K562 (cell line): Measurements from ENCODE around the gene RCE1. TPM values are rescaled to one million over a fixed set of nuclear protein-coding genes. Genes with fewer than 3 reads are reported as not detected.
A peak's percentile ranks its signal among the peaks of the same experiment; 100 is the strongest.

Source experiments
- ARID2 ChIP-seq: fragments of 450-650 bp; IDR thresholded peaks from 2 replicates; pipeline ENCODE4 v1.6.1; 2017; ENCODE audit warnings: antibody characterized with exemption, mild to moderate bottlenecking
- BCOR ChIP-seq: fragments of 450-650 bp; IDR thresholded peaks from 2 replicates; pipeline ENCODE4 v1.6.1; 2016
- BMI1 ChIP-seq: fragments of 150-350 bp; IDR thresholded peaks from 2 replicates; pipeline ENCODE4 v1.6.1; 2014; ENCODE audit warnings: low read length
- CSDE1 ChIP-seq, 2 experiments: fragments of 450-650 bp; IDR thresholded peaks; 2 replicates each; pipeline ENCODE4 v1.6.1; 2016; ENCODE audit warnings: mild to moderate bottlenecking in 1 of 2
- ELF2 ChIP-seq: fragments of 250-450 bp; sonication (Bioruptor Pico); IDR thresholded peaks from 2 replicates; pipeline ENCODE4 v1.5.0; 2021; ENCODE audit warnings: mild to moderate bottlenecking
- ERF ChIP-seq: fragments of 450-650 bp; formaldehyde crosslinking; IDR thresholded peaks from 2 replicates; pipeline ENCODE4 v1.4.0; 2020; ENCODE audit warnings: mild to moderate bottlenecking, mixed read lengths
- GABPB1 ChIP-seq: sonication (generic); formaldehyde crosslinking; IDR thresholded peaks from 2 replicates; pipeline ENCODE4 v1.8.0; 2022; ENCODE audit warnings: mild to moderate bottlenecking, missing genetic modification reagents
- GATA2 ChIP-seq: sonication (generic); formaldehyde crosslinking; IDR thresholded peaks from 2 replicates; pipeline ENCODE4 v1.4.0; 2020; ENCODE audit warnings: mild to moderate bottlenecking, missing genetic modification reagents
- HMBOX1 ChIP-seq: sonication (generic); IDR thresholded peaks from 2 replicates; pipeline ENCODE4 v1.6.1; 2016
- HMG20A ChIP-seq: fragments of 450-650 bp; formaldehyde crosslinking; conservative IDR thresholded peaks from 2 replicates; pipeline ENCODE4 v1.4.0; 2020; ENCODE audit warnings: mild to moderate bottlenecking, mixed read lengths
- KAT2B ChIP-seq: IDR thresholded peaks from one replicate; pipeline ENCODE4 v1.6.1; 2012; ENCODE audit warnings: low read depth, mild to moderate bottlenecking, control low read depth, inconsistent platforms, low read length, moderate library complexity
- KLF1 ChIP-seq: fragments of 450-650 bp; IDR thresholded peaks from 2 replicates; pipeline ENCODE4 v1.6.1; 2016; ENCODE audit warnings: missing genetic modification characterization, missing compliant biosample characterization
- MAFK ChIP-seq: IDR thresholded peaks from 2 replicates; pipeline ENCODE4 v1.6.1; 2011; ENCODE audit warnings: low read length, improper control_type of control experiment
- MXI1 ChIP-seq: IDR thresholded peaks from 2 replicates; pipeline ENCODE4 v1.6.1; 2011; ENCODE audit warnings: low read depth, mild to moderate bottlenecking, improper control_type of control experiment, low read length
- NKRF ChIP-seq: fragments of 450-650 bp; IDR thresholded peaks from 2 replicates; pipeline ENCODE4 v1.6.1; 2016; ENCODE audit warnings: borderline replicate concordance
- NRF1 ChIP-seq, 2 experiments: fragments of 450-650 bp; IDR thresholded peaks in 1 of 2; conservative IDR thresholded peaks in 1 of 2; 2 replicates each; pipeline ENCODE4 v1.6.1; 2014; ENCODE audit warnings: mild to moderate bottlenecking in 2 of 2
- POLR2H ChIP-seq: IDR thresholded peaks from 2 replicates; pipeline ENCODE4 v1.6.1; 2016; ENCODE audit warnings: missing genetic modification characterization, low read depth, mild to moderate bottlenecking, control low read depth, missing compliant biosample characterization, moderate library complexity
- SNAPC5 ChIP-seq: fragments of 250-450 bp; sonication (Bioruptor Pico); IDR thresholded peaks from 2 replicates; pipeline ENCODE4 v1.8.0; 2021; ENCODE audit warnings: moderate library complexity, mild to moderate bottlenecking, inconsistent platforms
- TRIM28 ChIP-seq: fragments of 450-650 bp; IDR thresholded peaks from 2 replicates; pipeline ENCODE4 v1.6.1; 2017
- ZC3H4 ChIP-seq: sonication (generic); formaldehyde crosslinking; IDR thresholded peaks from 2 replicates; pipeline ENCODE4 v1.9.0; 2021; ENCODE audit warnings: missing genetic modification reagents, borderline replicate concordance
- ZNF217 ChIP-seq: sonication (generic); formaldehyde crosslinking; IDR thresholded peaks from 2 replicates; pipeline ENCODE4 v1.8.0; 2022; ENCODE audit warnings: mild to moderate bottlenecking, missing genetic modification reagents
- ZNF354B ChIP-seq: fragments of 250-450 bp; sonication (Bioruptor Pico); IDR thresholded peaks from 2 replicates; pipeline ENCODE4 v1.4.0; 2020
- ZNF639 ChIP-seq, 2 experiments: fragments of 200-800 bp in 1 of 2; sonication (Bioruptor generic) in 1 of 2; sonication (generic) in 1 of 2; formaldehyde crosslinking in 1 of 2; IDR thresholded peaks in 1 of 2; conservative IDR thresholded peaks in 1 of 2; 2 replicates each; pipeline versions ENCODE4 v1.5.0 to v1.6.1; 2016 to 2020; ENCODE audit warnings: missing compliant biosample characterization in 1 of 2, missing genetic modification characterization in 1 of 2, missing genetic modification reagents in 1 of 2
- polyA plus RNA-seq, 8 experiments: library from polyadenylated mRNA; depleted of rRNA in 4 of 8; stranded (reverse) in 5 of 8; unstranded in 3 of 8; fragments of >200 nt; fragmentation: Nextera tagmentation in 2 of 8; fragmentation: Illumina TruSeq in 1 of 8; extraction: Ambion mirVana in 2 of 8; extraction: Trizol in 1 of 8; gene quantifications; 2 replicates each; pipeline versions ENCODE4 v1.2.1 to v1.2.3, GENCODE V29; 2011 to 2014; ENCODE audit warnings: inconsistent platforms in 1 of 8, missing spikeins in 1 of 8
- total RNA-seq, 7 experiments: library from RNA; depleted of rRNA in 6 of 7; stranded (reverse); fragments of >200 nt in 6 of 7; fragmentation: Illumina TruSeq in 2 of 7; extraction: Trizol in 2 of 7; gene quantifications; 2 replicates each; pipeline versions ENCODE4 v1.2.1 to v1.2.3, GENCODE V29; 2011 to 2021; ENCODE audit warnings: low replicate concordance in 1 of 7

The RCE1 gene
- total and polyA plus RNA-seq, 9 of the 15 experiments (the other 6 are each of a cell fraction or from before 2014, with no cell fraction given): 0.75 to 41.5 (median 15.1) TPM

GRCh38 chr11:66855574-66856495 is 12.6 kb downstream of the RCE1 start (continued):
- TF ChIP-seq KAT2B (no peak), GABPB1 (CRISPR knock-in tag) (peak; percentile 22; the same call in 1 of the 2 replicates), ZNF639 (CRISPR knock-in tag; conservative IDR thresholded peaks at IDR 0.05 in 1 of 2, IDR thresholded peaks at IDR 0.05 in 1 of 2) (no peak; a peak in 1 of 4 replicates), NKRF (peak; percentile 32; the same call in 1 of the 2 replicates), GATA2 (CRISPR knock-in tag) (no peak), ERF (CRISPR knock-in tag) (0 out of 2 replicates have a peak, but pooled peaks have one; percentile 58), MXI1 (no peak), BMI1 (no peak), HMBOX1 (no peak), HMG20A (no peak), BCOR (no peak), ZNF354B (no peak), CSDE1 (IDR thresholded peaks at IDR 0.05) (no peak), TRIM28 (no peak), MAFK (no peak), NRF1 (conservative IDR thresholded peaks at IDR 0.05 in 1 of 2, IDR thresholded peaks at IDR 0.05 in 1 of 2) (peak; percentile 87 to 89), ZNF217 (CRISPR knock-in tag) (no peak), SNAPC5 (CRISPR knock-in tag) (no peak), ZC3H4 (CRISPR knock-in tag) (peak; percentile 86), ELF2 (CRISPR knock-in tag) (0 out of 2 replicates have a peak, but pooled peaks have one; percentile 49), KLF1 (tag) (no peak), ARID2 (no peak), POLR2H (tag) (peak; percentile 89)
